ENCODE results near the gene SYT2.
"Not testable (repeated sequence)": the region's sequence is repeated elsewhere in the genome, so short reads cannot be mapped to it uniquely, and the experiment has no call there.

DNA sequence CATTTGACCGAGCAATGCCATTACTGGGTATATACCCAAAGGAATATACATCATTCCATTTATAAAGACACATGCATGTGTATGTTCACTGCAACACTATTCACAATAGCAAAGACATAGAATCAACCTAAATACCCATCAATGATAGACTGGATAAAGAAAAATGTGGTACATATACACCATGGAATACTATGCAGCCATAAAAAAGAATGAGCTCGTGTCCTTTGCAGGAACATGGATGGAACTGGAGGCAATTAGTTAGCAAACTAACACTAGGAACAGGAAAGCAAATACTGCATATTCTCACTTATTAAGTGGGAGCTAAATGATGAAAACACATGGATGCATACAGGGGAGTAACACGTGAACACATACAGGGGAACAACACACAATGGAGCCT lies 34.5 kb upstream of the SYT2 start:
- TF ChIP-seq ZNF583 (CRISPR knock-in tag; IDR thresholded peaks at IDR 0.05); BRF1 (IDR thresholded peaks at IDR 0.05; ENCODE audit: borderline replicate concordance, extremely low read depth, insufficient read length); CEBPG (CRISPR knock-in tag; IDR thresholded peaks at IDR 0.05); CEBPG (tag; conservative IDR thresholded peaks at IDR 0.05 in 1 of 2, IDR thresholded peaks at IDR 0.05 in 1 of 2): not testable (repeated sequence)
- TF ChIP-seq, protein P1, sequence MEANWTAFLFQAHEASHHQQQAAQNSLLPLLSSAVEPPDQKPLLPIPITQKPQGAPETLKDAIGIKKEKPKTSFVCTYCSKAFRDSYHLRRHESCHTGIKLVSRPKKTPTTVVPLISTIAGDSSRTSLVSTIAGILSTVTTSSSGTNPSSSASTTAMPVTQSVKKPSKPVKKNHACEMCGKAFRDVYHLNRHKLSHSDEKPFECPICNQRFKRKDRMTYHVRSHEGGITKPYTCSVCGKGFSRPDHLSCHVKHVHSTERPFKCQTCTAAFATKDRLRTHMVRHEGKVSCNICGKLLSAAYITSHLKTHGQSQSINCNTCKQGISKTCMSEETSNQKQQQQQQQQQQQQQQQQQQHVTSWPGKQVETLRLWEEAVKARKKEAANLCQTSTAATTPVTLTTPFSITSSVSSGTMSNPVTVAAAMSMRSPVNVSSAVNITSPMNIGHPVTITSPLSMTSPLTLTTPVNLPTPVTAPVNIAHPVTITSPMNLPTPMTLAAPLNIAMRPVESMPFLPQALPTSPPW (CRISPR knock-in tag; IDR thresholded peaks at IDR 0.05) = not testable (repeated sequence)
- TF ChIP-seq, protein P2, sequence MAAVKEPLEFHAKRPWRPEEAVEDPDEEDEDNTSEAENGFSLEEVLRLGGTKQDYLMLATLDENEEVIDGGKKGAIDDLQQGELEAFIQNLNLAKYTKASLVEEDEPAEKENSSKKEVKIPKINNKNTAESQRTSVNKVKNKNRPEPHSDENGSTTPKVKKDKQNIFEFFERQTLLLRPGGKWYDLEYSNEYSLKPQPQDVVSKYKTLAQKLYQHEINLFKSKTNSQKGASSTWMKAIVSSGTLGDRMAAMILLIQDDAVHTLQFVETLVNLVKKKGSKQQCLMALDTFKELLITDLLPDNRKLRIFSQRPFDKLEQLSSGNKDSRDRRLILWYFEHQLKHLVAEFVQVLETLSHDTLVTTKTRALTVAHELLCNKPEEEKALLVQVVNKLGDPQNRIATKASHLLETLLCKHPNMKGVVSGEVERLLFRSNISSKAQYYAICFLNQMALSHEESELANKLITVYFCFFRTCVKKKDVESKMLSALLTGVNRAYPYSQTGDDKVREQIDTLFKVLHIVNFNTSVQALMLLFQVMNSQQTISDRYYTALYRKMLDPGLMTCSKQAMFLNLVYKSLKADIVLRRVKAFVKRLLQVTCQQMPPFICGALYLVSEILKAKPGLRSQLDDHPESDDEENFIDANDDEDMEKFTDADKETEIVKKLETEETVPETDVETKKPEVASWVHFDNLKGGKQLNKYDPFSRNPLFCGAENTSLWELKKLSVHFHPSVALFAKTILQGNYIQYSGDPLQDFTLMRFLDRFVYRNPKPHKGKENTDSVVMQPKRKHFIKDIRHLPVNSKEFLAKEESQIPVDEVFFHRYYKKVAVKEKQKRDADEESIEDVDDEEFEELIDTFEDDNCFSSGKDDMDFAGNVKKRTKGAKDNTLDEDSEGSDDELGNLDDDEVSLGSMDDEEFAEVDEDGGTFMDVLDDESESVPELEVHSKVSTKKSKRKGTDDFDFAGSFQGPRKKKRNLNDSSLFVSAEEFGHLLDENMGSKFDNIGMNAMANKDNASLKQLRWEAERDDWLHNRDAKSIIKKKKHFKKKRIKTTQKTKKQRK (IDR thresholded peaks at IDR 0.05; ENCODE audit: borderline replicate concordance, low read depth, low read length) = not testable (repeated sequence)
- TF ChIP-seq, protein P3, sequence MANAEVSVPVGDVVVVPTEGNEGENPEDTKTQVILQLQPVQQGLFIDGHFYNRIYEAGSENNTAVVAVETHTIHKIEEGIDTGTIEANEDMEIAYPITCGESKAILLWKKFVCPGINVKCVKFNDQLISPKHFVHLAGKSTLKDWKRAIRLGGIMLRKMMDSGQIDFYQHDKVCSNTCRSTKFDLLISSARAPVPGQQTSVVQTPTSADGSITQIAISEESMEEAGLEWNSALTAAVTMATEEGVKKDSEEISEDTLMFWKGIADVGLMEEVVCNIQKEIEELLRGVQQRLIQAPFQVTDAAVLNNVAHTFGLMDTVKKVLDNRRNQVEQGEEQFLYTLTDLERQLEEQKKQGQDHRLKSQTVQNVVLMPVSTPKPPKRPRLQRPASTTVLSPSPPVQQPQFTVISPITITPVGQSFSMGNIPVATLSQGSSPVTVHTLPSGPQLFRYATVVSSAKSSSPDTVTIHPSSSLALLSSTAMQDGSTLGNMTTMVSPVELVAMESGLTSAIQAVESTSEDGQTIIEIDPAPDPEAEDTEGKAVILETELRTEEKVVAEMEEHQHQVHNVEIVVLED (CRISPR knock-in tag; IDR thresholded peaks at IDR 0.05) = not testable (repeated sequence)
